A172 (cell line): ENCODE measurements around the gene ERBB4. TPM values are rescaled to one million over a fixed set of nuclear protein-coding genes. Genes with fewer than 3 reads are reported as not detected.
"Not testable (repeated sequence)": the region's sequence is repeated elsewhere in the genome, so short reads cannot be mapped to it uniquely, and the experiment has no call there.

Experiments
- DNase-seq: peaks from one replicate; pipeline ENCODE4 v3.0.0-alpha.2; 2015; ENCODE audit warnings: low spot score
- total RNA-seq: library from RNA; depleted of rRNA; stranded (reverse); fragments of >200 nt; shearing (Covaris generic); gene quantifications from 2 replicates; pipeline ENCODE4 v1.2.3, GENCODE V29; 2014

ERBB4 gene
- total RNA-seq, 1 experiment from 2014 or later, result 0.09 TPM

DNA sequence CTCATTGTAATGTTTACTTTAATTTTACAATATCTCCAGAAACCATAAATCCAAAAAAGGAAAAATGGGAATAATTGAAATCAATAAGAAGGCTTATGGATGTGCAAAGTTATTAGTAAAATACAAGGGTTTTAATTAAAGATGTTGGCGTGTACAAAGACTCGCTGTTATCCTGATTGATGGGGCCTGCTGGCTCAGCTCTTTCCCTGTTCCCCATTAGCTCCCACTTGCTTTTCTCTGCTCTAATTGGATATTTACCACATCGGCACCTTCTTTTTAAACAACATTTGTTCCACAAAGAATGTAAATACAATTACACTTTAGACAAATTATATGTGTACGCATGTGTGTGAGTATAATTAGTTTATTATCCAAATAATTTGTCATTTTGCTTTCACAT, 796.6 kb downstream of the ERBB4 start:
- DNase-seq, result no peak

- DNase-seq, result peak; percentile 41
These were observed 801.3 kb downstream of the ERBB4 start for GRCh38 chr2:211737282-211737681.

GRCh38 chr2:211730215-211730614, 808.4 kb downstream of the ERBB4 start:
- DNase-seq, result no peak

DNA sequence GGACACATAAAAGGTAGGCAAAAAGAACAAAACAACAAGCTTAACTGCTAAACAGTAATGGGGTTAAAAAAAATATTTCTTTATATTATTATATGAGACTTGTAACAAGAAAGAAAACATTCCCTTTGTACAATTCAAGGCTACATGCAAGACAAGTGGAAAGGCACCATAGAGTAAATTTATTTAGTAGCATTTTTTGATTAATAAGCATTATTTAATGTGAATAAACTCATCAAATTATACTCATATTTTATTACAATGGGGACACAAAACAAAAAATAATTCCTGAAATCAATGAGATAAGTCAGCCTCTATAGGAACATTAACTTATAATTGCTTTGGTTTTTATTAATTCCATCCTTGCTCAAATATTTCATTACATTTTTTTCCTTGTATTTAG, 809.2 kb downstream of the ERBB4 start:
- DNase-seq, result no peak

- DNase-seq, result no peak
These were observed 813.7 kb downstream of the ERBB4 start for GRCh38 chr2:211724933-211725332.

GRCh38 chr2:211723398-211723797, 815.2 kb downstream of the ERBB4 start:
- no peak for DNase-seq

GRCh38 chr2:211722928-211723327, 815.7 kb downstream of the ERBB4 start:
- DNase-seq, result no peak

- not testable (repeated sequence) for DNase-seq
These were observed 816.7 kb downstream of the ERBB4 start for GRCh38 chr2:211721874-211722273.

DNA sequence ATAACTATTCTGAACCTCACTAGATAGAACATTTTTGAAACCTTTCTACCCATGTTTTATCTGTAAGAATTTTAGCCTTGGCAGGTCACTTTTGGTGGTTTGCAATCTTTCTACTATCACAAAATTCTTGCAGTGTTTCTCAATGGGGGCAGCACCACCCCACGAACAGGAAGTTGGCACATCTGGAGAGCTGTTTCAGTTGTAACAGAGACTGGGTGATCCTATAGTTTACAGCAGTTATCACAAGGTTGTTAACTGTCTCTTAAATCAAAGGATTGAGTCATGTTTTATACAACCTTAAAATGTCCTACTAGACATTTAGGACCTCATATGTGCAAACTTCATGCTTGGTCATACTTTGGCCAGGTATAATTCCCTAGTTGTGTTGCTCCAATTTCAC, 829.2 kb downstream of the ERBB4 start:
- DNase-seq, result no peak

- no peak for DNase-seq
These were observed 845.9 kb downstream of the ERBB4 start for GRCh38 chr2:211692689-211693088.

GRCh38 chr2:211690736-211691135, 847.9 kb downstream of the ERBB4 start:
- DNase-seq, result no peak

DNA sequence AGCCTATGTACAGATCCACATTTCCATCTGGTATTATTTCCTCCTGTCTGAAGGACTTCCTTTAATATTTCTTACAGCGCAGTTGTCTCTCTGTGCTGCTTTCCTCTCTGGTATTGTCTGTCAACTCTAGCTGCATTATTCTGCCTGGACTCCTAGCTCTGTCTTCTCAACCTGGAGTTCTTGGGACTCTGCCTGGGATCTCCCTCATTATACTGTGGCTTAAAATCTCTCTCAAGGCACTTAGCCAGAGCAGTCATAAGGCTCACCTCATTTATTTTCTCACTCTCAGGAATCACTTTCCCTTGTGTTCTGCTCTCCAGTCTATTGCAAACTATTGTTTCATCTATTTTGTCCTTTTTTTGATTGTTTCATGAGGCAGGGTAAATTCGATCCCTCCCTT, 850.4 kb downstream of the ERBB4 start:
- DNase-seq, result no peak

DNA sequence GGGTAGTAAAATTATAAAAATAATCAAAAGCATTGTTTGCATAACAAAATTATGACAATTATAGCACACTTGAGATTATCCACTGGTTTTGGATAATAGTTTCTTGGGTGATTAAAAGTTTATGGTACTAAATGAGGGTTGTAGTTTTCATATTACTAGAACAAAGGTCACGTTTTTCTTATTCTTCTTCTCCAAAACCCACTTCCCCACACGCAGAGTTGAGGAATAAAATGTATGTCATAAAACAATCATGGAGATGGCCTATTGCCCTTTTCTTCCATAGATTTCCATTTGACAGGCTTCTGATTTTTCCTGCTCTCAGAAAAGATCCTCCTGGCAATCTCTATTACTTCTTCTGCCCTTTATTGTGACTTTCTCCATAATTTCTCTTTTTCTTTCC, 863.9 kb downstream of the ERBB4 start:
- DNase-seq, result no peak

- DNase-seq, result no peak
These were observed 865.3 kb downstream of the ERBB4 start for GRCh38 chr2:211673133-211673905.

GRCh38 chr2:211671977-211672376, 866.6 kb downstream of the ERBB4 start:
- no peak for DNase-seq

DNA sequence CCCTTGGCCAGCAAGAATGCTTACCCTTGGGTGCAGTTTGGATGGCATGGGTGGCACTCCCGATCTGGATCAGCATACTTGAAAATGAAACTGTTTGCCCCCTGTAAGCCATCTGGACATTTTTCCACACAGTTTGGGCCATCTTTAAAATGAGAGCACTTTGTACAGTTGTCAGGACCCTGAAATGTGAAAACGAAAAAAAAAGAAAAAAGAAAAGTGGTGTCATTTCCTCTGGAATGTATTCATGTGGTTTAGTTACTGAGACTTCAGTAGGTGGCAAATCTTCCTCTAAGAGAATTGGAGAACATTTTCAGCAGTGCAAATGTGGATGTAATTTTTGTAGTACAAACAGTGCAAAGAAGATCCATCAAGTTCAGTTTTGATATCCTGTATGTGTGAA, 873.3 kb downstream of the ERBB4 start:
- DNase-seq, result no peak

GRCh38 chr2:211664321-211664720, 874.3 kb downstream of the ERBB4 start:
- DNase-seq, result no peak

DNA sequence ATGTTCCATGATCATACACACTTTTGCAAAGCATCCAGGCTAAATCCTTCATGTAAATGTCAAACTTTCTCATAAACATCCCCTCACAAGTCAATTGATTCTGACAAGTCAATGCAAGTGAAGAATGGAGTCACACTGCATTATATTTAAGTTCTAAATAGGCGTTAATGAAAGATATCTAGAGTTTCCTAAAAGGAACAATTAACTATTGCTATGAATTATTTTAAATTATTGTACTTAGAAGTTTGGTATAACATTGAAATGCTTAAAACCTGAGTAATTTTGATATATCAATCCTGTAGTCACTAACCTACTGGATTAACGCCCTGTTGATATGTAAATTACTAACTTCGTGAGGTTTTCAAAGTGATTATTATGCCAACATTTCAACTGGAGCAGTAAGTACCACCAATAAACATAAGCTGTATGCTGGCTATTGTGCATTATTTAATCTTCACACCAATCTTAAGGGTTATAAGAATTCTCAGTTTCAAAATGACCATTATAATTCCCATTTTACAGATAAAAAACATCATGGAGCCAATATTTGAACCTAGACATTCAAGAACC, 884.3 kb downstream of the ERBB4 start:
- DNase-seq, result no peak

DNA sequence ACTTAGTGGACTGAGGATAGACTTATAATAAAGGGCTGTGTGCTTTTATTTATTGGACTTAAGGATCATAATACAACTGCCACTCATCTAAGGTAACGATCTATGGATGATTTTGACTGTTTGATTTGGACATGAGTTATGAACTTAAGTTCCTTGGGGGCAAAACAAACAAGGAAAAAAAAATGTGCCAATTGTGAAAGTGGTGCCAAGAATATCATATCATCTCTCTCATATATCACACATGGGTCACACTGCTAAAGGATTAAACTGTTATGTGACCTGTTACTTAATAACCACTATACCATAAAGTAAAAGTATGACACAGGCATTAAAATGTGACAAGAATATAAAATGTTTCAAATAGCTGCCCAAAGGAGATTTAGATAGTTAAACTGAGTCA, 886.3 kb downstream of the ERBB4 start:
- no peak for DNase-seq

- DNase-seq, result no peak
These were observed 889.3 kb downstream of the ERBB4 start for GRCh38 chr2:211649331-211649730.

DNA sequence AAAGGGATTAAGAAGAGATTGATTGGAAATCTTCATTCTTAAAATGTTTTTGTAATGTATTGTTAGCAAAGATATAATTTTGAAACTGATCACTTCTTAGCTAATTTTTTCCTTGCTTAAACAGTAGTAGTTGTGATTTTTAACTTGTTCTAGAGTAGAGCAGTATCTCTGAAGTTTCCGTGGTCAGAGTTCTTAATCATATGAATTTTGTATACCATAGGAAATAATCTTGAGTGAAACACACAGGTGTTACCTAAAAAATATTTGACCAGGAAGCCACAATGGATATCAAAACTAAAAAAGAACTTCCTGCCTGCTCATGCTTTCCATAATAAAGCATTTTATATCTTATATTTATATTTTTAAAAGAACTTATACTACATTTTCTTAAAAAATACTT, 907.1 kb downstream of the ERBB4 start:
- no peak for DNase-seq

DNA sequence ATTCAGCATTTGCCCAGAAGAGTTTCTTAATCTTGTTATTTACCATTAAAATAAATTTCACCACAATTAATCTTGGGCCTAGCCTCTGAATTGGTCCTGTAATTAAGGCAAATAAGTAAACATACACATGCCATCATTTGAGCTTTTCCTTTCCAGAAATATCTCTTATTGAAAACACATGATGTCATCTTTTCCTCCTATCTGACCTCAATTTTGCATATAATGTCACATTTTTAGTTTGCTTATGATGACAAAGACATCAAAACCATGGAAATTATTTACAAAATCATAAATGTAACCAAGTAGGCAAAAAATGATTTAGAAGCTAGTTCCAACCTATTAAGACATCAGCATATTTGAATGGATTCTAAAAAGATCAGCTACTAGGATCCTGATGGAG, 915.5 kb downstream of the ERBB4 start:
- DNase-seq, result no peak

DNA sequence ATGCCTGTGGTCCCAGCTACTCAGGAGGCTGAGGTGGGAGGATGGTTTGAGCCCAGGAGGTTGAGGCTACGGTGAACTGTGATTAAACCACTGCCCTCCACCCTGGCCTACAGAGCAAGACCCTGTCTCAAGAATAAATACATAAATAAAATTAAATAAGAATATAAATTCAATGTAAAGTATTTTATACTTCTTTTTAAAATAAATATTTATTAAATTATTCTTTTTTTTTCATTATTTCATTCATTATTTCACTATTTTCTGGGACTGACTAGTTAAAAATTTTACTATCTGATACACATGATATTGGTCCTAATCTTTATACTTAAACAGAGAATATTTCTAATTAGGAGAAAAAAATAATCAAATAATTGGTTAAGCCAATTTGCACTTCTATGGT, 917.6 kb downstream of the ERBB4 start:
- no peak for DNase-seq

DNA sequence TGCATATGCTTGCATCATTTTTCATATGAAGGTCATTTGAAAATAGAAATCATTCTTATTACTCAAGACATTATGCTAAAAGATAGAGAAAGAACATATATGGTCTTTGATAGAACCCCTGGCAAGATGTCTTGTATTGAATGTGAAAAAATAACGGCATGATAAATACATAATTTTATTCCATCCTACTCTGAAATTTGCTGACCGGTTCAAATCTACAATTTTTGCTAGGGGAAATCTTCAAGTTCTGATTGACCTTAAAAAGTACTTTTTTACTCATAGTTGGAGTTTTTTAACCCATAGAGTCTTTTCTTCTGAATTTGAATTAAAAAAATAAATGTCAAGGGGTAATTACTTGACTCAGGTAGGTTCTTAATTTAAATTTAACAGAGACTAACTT, 920.8 kb downstream of the ERBB4 start:
- DNase-seq, result no peak
